Measurements from ENCODE around the gene EMD. TPM values are rescaled to one million over a fixed set of nuclear protein-coding genes. Genes with fewer than 3 reads are reported as not detected.

Gene EMD
- total and polyA plus RNA-seq, 2 of the 13 experiments (the other 11 are each of a cell fraction or from before 2014, with no cell fraction given) = 14.5 to 14.9 TPM

DNA sequence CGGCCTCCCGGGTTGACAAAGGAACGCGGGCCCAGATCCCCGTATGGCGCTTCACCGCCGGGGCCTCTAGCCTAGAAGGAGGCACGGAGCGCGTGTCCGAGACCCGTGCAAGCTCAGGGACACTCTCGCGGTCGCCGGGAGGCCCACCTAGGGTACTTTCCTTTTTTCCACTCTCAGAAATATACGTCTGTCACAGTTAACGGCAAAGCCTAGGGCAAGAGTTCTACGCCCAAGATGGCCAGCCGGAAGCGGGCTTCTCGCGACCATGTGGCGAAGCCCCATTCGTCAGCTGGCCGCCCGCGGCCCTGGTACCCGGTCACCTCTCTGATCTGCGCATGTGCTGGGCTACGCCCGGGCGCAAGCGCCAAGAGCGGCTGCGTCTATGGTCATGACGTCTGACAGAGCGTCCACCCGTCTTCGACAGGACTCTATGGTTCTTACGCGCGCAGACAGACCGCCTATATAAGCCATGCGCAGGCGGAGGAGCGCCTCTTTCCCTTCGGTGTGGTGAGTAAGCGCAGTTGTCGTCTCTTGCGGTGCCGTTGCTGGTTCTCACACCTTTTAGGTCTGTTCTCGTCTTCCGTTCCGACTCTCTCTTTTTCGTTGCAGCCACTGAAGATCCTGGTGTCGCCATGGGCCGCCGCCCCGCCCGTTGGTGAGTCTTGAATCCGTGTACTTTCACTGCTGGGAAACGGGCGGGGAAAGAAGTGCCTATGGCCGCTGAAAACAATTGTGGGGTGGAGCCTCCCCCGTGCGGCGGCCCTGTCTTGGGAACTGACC is 19.0 kb downstream of the EMD start, which contains the start of gene RPL10 (continued):
- no peak for TF ChIP-seq GABPA (IDR thresholded peaks at IDR 0.05; ENCODE audit: low read depth, low read length)
- TF ChIP-seq GABPA (CRISPR knock-in tag; IDR thresholded peaks at IDR 0.05; ENCODE audit: low read depth) = peak; percentile 81
- no peak for TF ChIP-seq RORA (CRISPR knock-in tag; IDR thresholded peaks at IDR 0.05)
- TF ChIP-seq, protein P1, sequence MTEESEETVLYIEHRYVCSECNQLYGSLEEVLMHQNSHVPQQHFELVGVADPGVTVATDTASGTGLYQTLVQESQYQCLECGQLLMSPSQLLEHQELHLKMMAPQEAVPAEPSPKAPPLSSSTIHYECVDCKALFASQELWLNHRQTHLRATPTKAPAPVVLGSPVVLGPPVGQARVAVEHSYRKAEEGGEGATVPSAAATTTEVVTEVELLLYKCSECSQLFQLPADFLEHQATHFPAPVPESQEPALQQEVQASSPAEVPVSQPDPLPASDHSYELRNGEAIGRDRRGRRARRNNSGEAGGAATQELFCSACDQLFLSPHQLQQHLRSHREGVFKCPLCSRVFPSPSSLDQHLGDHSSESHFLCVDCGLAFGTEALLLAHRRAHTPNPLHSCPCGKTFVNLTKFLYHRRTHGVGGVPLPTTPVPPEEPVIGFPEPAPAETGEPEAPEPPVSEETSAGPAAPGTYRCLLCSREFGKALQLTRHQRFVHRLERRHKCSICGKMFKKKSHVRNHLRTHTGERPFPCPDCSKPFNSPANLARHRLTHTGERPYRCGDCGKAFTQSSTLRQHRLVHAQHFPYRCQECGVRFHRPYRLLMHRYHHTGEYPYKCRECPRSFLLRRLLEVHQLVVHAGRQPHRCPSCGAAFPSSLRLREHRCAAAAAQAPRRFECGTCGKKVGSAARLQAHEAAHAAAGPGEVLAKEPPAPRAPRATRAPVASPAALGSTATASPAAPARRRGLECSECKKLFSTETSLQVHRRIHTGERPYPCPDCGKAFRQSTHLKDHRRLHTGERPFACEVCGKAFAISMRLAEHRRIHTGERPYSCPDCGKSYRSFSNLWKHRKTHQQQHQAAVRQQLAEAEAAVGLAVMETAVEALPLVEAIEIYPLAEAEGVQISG (CRISPR knock-in tag; IDR thresholded peaks at IDR 0.05) = peak; percentile 99
- TF ChIP-seq ZNF296 (CRISPR knock-in tag; conservative IDR thresholded peaks at IDR 0.05) = no peak; the same call in 1 of the 2 replicates
- peak; percentile 84 for TF ChIP-seq ATF1 (CRISPR knock-in tag; IDR thresholded peaks at IDR 0.05)
- TF ChIP-seq, protein P2, sequence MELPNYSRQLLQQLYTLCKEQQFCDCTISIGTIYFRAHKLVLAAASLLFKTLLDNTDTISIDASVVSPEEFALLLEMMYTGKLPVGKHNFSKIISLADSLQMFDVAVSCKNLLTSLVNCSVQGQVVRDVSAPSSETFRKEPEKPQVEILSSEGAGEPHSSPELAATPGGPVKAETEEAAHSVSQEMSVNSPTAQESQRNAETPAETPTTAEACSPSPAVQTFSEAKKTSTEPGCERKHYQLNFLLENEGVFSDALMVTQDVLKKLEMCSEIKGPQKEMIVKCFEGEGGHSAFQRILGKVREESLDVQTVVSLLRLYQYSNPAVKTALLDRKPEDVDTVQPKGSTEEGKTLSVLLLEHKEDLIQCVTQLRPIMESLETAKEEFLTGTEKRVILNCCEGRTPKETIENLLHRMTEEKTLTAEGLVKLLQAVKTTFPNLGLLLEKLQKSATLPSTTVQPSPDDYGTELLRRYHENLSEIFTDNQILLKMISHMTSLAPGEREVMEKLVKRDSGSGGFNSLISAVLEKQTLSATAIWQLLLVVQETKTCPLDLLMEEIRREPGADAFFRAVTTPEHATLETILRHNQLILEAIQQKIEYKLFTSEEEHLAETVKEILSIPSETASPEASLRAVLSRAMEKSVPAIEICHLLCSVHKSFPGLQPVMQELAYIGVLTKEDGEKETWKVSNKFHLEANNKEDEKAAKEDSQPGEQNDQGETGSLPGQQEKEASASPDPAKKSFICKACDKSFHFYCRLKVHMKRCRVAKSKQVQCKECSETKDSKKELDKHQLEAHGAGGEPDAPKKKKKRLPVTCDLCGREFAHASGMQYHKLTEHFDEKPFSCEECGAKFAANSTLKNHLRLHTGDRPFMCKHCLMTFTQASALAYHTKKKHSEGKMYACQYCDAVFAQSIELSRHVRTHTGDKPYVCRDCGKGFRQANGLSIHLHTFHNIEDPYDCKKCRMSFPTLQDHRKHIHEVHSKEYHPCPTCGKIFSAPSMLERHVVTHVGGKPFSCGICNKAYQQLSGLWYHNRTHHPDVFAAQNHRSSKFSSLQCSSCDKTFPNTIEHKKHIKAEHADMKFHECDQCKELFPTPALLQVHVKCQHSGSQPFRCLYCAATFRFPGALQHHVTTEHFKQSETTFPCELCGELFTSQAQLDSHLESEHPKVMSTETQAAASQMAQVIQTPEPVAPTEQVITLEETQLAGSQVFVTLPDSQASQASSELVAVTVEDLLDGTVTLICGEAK (IDR thresholded peaks at IDR 0.05) = no peak
- TF ChIP-seq, protein P2 (CRISPR knock-in tag; IDR thresholded peaks at IDR 0.05) = no peak; the same call in 1 of the 2 replicates
- TF ChIP-seq, protein P3, sequence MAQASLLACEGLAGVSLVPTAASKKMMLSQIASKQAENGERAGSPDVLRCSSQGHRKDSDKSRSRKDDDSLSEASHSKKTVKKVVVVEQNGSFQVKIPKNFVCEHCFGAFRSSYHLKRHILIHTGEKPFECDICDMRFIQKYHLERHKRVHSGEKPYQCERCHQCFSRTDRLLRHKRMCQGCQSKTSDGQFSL (CRISPR knock-in tag; IDR thresholded peaks at IDR 0.05) = no peak
- TF ChIP-seq ZNF552 (CRISPR knock-in tag; IDR thresholded peaks at IDR 0.05; ENCODE audit: borderline replicate concordance) = no peak; the same call in 1 of the 2 replicates
- peak; percentile 23; the same call in 1 of the 2 replicates for TF ChIP-seq ZNF333 (CRISPR knock-in tag; IDR thresholded peaks at IDR 0.05; ENCODE audit: borderline replicate concordance)
- TF ChIP-seq, protein P4, sequence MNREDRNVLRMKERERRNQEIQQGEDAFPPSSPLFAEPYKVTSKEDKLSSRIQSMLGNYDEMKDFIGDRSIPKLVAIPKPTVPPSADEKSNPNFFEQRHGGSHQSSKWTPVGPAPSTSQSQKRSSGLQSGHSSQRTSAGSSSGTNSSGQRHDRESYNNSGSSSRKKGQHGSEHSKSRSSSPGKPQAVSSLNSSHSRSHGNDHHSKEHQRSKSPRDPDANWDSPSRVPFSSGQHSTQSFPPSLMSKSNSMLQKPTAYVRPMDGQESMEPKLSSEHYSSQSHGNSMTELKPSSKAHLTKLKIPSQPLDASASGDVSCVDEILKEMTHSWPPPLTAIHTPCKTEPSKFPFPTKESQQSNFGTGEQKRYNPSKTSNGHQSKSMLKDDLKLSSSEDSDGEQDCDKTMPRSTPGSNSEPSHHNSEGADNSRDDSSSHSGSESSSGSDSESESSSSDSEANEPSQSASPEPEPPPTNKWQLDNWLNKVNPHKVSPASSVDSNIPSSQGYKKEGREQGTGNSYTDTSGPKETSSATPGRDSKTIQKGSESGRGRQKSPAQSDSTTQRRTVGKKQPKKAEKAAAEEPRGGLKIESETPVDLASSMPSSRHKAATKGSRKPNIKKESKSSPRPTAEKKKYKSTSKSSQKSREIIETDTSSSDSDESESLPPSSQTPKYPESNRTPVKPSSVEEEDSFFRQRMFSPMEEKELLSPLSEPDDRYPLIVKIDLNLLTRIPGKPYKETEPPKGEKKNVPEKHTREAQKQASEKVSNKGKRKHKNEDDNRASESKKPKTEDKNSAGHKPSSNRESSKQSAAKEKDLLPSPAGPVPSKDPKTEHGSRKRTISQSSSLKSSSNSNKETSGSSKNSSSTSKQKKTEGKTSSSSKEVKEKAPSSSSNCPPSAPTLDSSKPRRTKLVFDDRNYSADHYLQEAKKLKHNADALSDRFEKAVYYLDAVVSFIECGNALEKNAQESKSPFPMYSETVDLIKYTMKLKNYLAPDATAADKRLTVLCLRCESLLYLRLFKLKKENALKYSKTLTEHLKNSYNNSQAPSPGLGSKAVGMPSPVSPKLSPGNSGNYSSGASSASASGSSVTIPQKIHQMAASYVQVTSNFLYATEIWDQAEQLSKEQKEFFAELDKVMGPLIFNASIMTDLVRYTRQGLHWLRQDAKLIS (CRISPR knock-in tag; IDR thresholded peaks at IDR 0.05) = peak; percentile 38; the same call in 1 of the 2 replicates
